Left lung (tissue), 10 donors: Measurements from ENCODE around the gene DYDC1. TPM values are rescaled to one million over a fixed set of nuclear protein-coding genes. Genes with fewer than 3 reads are reported as not detected.
"Not testable (repeated sequence)": the region's sequence is repeated elsewhere in the genome, so short reads cannot be mapped to it uniquely, and the experiment has no call there.

ENCODE experiments used
- ATAC-seq: fragments of 200-7000 bp; cut with Tn5 transposase; one replicate; pipeline ENCODE4 v1.9.1; 2020; ENCODE audit warnings: moderate library complexity
- DNase-seq, 4 donors: peaks; one replicate each; pipeline ENCODE4 v3.0.0-alpha.2; 2013 to 2020
- H3K27ac ChIP-seq, 2 donors: fragments of 200-600 bp; sonication (generic) in 1 of 2; one replicate each; pipeline versions ENCODE4 v1.5.0 to v1.8.0; 2020 to 2021
- H3K27me3 ChIP-seq, 2 donors: fragments of 200-600 bp; sonication (generic) in 1 of 2; one replicate each; pipeline versions ENCODE4 v1.5.0 to v1.8.0; 2020 to 2021
- H3K36me3 ChIP-seq, 2 donors: fragments of 200-600 bp; sonication (generic) in 1 of 2; one replicate each; pipeline versions ENCODE4 v1.5.0 to v1.8.0; 2020 to 2021
- H3K4me1 ChIP-seq, 2 donors: fragments of 200-600 bp; one replicate each; pipeline ENCODE4 v1.8.0; 2021
- H3K4me3 ChIP-seq, 2 donors: fragments of 200-600 bp; sonication (generic) in 1 of 2; one replicate each; pipeline versions ENCODE4 v1.5.0 to v1.8.0; 2020 to 2021; ENCODE audit warnings: mild to moderate bottlenecking in 1 of 2
- H3K9me3 ChIP-seq, 2 donors: fragments of 200-600 bp; sonication (generic) in 1 of 2; one replicate each; pipeline versions ENCODE4 v1.5.0 to v1.8.0; 2020 to 2021
- intact Hi-C, 2 donors: fragments of 100-400 bp; cut with DNase I; formaldehyde crosslinking; loops; one replicate each; pipeline versions ENCODE4 v1.11.2 to v1.14.2; 2022
- polyA plus RNA-seq, 6 donors: library from polyadenylated mRNA; unstranded; fragments of 120-200 nt; gene quantifications; one replicate each; pipeline ENCODE4 v1.2.1, GENCODE V29; 2013; ENCODE audit not compliant: insufficient read length in 6 of 6
- total RNA-seq, 2 donors: library from RNA; stranded (reverse); fragmentation: NEBNext Ultra II Directional; extraction: Animal tissue kit (Norgen Biotek cat#: 25700); gene quantifications; one replicate each; pipeline ENCODE4 v1.2.1, GENCODE V29; 2021
- TF ChIP-seq, protein P1 (sequence below), 2 donors: fragments of 200-600 bp; sonication (generic) in 1 of 2; IDR thresholded peaks; one replicate each; pipeline versions ENCODE4 v1.5.0 to v1.8.0; 2021; ENCODE audit warnings: antibody characterized with exemption in 2 of 2
- donor health status: DM: no; HTN: yes; CAD: no.
- donor health status: DM: no; HTN: no; CAD: no.

The DYDC1 gene
- total and polyA plus RNA-seq, 8 donors: 0.22 to 1.6 (median 0.55) TPM; not detected in 1

DNA sequence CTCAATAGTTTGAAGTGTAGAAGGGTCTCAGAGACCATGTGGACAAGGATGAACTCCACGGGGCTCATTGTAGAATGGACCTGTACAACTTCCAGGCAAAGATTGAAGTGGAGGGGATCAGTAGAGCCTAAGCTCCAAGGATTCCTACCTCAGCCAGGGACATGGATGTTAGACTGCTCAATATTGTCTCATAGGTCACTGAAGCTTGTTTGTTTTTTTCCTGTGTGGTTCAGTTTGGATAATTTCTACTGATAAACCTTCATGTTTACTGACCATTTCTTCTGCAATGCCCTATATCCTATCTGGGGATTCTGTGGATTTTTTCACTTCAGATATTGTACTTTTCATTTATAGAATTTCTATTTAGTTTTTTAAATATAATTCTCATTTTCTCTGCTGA, 9.0 kb upstream of the DYDC1 start:
- no peaks in the 10 kb centered on the region for H3K4me1 ChIP-seq
- TF ChIP-seq, protein P1, sequence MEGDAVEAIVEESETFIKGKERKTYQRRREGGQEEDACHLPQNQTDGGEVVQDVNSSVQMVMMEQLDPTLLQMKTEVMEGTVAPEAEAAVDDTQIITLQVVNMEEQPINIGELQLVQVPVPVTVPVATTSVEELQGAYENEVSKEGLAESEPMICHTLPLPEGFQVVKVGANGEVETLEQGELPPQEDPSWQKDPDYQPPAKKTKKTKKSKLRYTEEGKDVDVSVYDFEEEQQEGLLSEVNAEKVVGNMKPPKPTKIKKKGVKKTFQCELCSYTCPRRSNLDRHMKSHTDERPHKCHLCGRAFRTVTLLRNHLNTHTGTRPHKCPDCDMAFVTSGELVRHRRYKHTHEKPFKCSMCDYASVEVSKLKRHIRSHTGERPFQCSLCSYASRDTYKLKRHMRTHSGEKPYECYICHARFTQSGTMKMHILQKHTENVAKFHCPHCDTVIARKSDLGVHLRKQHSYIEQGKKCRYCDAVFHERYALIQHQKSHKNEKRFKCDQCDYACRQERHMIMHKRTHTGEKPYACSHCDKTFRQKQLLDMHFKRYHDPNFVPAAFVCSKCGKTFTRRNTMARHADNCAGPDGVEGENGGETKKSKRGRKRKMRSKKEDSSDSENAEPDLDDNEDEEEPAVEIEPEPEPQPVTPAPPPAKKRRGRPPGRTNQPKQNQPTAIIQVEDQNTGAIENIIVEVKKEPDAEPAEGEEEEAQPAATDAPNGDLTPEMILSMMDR (IDR thresholded peaks at IDR 0.05): no peak
- intact Hi-C loops: no loop called here
- peaks cover 0 to 26% of the 10 kb centered on the region in 2 donors for H3K9me3 ChIP-seq
- no peak overlapping the region for H3K27ac ChIP-seq
- no peaks in the 10 kb centered on the region for H3K27me3 ChIP-seq
- no peaks in the 10 kb centered on the region for H3K36me3 ChIP-seq
- H3K4me3 ChIP-seq: no peak overlapping the region
- DNase-seq (no peak), ATAC-seq (no peak)

DNA sequence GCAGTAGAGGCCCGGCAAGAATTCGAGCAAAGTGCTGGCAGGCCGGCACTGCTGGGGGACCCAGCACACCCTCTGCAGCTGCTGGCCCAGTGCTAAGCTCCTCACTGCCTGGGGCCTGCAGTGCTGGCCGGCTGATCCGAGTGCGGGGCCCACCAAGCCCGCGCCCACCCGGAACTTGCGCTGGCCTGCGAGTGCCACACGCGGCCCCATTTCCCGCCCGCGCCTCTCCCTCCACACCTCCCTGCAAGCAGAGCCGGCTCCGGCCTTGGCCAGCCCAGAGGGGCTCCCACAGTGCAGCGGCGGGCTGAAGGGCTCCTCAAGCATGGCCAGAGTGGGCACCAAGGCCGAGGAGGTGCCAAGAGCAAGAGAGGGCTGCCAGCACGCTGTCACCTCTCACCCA, 3.1 kb upstream of the DYDC1 start:
- Histone ChIP-seq H3K4me1 (peaks cover 9 to 16% of the 10 kb centered on the region in 2 donors), H3K4me3 (no peak overlapping the region), H3K9me3 (no peaks in the 10 kb centered on the region), H3K36me3 (no peaks in the 10 kb centered on the region), H3K27ac (no peak overlapping the region), H3K27me3 (peaks cover 16 to 33% of the 10 kb centered on the region in 2 donors)
- ATAC-seq (no peak), DNase-seq (peak in 1 of 4 donors; percentile 77)
- intact Hi-C loops: no loop called here
- TF ChIP-seq, protein P1 (IDR thresholded peaks at IDR 0.05): no peak

DNA sequence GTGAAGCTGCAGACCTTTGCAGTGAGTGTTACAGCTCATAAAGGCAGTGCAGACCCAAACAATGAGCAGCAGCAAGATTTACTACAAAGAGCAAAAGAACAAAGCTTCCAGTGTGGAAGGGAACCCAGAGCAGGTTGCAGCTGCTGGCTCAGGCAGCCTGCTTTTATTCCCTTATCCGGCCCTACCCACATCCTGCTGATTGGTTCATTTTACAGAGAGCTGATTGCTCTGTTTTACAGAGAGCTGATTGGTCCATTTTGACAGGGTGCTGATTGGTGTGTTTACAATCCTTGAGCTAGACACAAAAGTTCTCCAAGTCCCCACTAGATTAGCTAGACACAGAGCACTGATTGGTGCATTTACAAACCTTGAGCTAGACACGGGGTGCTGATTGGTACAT, 2.4 kb upstream of the DYDC1 start:
- intact Hi-C loops, H3K4me3 ChIP-seq, H3K9me3 ChIP-seq, ATAC-seq, H3K36me3 ChIP-seq, DNase-seq, H3K27ac ChIP-seq: not testable (repeated sequence)
- H3K4me1 ChIP-seq: peaks cover 9 to 16% of the 10 kb centered on the region in 2 donors
- peaks cover 17 to 40% of the 10 kb centered on the region in 2 donors for H3K27me3 ChIP-seq

DNA sequence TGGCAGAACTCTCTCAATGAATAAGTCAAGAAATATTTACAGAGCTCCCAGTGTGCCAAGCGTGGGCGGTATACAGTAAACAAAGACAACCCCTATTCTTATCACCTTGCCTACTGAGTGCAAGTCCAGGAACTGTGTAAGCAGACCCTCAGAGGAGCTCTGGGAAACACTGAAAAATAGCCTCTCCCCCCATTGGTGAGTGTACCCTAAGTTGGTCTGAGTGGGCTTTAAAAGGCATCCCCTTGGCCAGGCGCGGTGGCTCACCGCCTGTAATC, 1.2 kb upstream of the DYDC1 start:
- no peaks in the 10 kb centered on the region for H3K36me3 ChIP-seq
- TF ChIP-seq, protein P1 (IDR thresholded peaks at IDR 0.05): no peak
- H3K27me3 ChIP-seq: peaks cover 17 to 41% of the 10 kb centered on the region in 2 donors
- H3K4me3 ChIP-seq: no peak overlapping the region
- DNase-seq (no peak), ATAC-seq (no peak)
- no peak overlapping the region for H3K27ac ChIP-seq
- intact Hi-C loops: no loop called here
- peaks cover 9 to 16% of the 10 kb centered on the region in 2 donors for H3K4me1 ChIP-seq
- no peaks in the 10 kb centered on the region for H3K9me3 ChIP-seq

DNA sequence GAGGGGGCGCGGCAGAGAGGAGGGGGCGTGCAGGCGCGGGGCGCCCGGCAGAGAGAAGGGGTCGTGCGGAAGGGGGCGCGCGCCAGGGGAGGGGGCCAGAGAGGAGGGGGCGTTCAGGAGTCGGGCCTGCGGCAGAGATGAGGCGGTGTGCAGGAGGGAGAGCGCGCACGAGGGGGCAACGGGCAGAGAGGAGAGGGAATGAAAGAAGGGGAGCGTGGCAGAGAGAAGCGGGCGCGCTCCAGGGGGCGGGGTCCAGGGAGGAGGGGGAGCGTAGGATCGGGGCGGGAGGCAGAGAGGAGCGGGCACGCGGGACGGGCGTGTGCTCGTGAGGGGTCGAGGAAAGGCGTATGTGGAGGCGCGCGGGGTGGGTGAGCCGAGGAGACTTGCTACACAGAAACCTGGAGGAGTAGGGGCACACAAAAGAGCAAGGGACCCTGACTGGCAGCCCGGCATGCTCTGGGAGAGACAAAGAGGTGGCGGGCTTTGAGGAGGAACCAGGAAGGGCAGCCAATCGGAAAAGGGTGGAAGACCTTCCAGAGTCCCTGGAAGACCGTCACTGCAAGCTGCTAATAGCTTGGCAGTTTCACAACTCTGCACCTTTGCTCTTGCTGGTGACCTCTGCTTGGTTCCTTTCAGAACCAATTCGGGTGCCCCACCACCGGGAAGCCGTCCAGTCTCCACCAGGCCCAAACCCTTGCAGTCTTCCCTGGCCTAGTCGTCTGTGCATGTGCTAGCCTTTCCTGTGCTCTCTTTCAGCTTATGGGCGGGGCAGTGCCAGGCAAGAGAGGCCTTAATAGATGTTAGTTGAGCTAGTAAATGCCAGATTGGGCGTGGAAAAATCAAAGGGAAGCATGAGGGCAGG, 665 bp upstream of the DYDC1 start:
- intact Hi-C loops: no loop called here
- no peak overlapping the region for H3K27ac ChIP-seq
- TF ChIP-seq, protein P1 (IDR thresholded peaks at IDR 0.05): no peak
- H3K4me1 ChIP-seq: peaks cover 9 to 16% of the 10 kb centered on the region in 2 donors
- DNase-seq (peak in 2 of 4 donors; percentile 49 to 73), ATAC-seq (peak; percentile 60)
- no peaks in the 10 kb centered on the region for H3K9me3 ChIP-seq
- peak overlapping the region; percentile 24 to 31 for H3K4me3 ChIP-seq
- H3K36me3 ChIP-seq: no peaks in the 10 kb centered on the region
- H3K27me3 ChIP-seq: peaks cover 17 to 41% of the 10 kb centered on the region in 2 donors
